C4-2B (cell line): ENCODE results near the gene CRYBA2.

Experiments
- ZFX ChIP-seq: fragments of 450-650 bp; IDR thresholded peaks from 2 replicates; pipeline ENCODE4 v1.6.1; 2017
- TF ChIP-seq, protein P1 (sequence below): fragments of 450-650 bp; conservative IDR thresholded peaks from 2 replicates; pipeline ENCODE4 v1.5.1; 2017; ENCODE audit warnings: mild to moderate bottlenecking

GRCh38 chr2:218990612-218991011 is 2.6 kb downstream of the CRYBA2 start:
- TF ChIP-seq, protein P1, sequence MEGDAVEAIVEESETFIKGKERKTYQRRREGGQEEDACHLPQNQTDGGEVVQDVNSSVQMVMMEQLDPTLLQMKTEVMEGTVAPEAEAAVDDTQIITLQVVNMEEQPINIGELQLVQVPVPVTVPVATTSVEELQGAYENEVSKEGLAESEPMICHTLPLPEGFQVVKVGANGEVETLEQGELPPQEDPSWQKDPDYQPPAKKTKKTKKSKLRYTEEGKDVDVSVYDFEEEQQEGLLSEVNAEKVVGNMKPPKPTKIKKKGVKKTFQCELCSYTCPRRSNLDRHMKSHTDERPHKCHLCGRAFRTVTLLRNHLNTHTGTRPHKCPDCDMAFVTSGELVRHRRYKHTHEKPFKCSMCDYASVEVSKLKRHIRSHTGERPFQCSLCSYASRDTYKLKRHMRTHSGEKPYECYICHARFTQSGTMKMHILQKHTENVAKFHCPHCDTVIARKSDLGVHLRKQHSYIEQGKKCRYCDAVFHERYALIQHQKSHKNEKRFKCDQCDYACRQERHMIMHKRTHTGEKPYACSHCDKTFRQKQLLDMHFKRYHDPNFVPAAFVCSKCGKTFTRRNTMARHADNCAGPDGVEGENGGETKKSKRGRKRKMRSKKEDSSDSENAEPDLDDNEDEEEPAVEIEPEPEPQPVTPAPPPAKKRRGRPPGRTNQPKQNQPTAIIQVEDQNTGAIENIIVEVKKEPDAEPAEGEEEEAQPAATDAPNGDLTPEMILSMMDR, result no peak
- TF ChIP-seq ZFX, result no peak
